Ishikawa (cell line): ENCODE data around the gene NXN.

Experiments used
- CEBPB ChIP-seq: IDR thresholded peaks from 2 replicates; pipeline ENCODE4 v1.6.1; 2012
- CREB1 ChIP-seq: IDR thresholded peaks from 2 replicates; pipeline ENCODE4 v1.6.1; 2012; ENCODE audit warnings: low read depth
- EGR1 ChIP-seq: IDR thresholded peaks from 2 replicates; pipeline ENCODE4 v1.6.1; 2012
- EP300 ChIP-seq: IDR thresholded peaks from 2 replicates; pipeline ENCODE4 v1.6.1; 2012; ENCODE audit warnings: borderline replicate concordance
- FOXM1 ChIP-seq: IDR thresholded peaks from 2 replicates; pipeline ENCODE4 v1.6.1; 2012; ENCODE audit warnings: low read depth, borderline replicate concordance
- NFIC ChIP-seq: IDR thresholded peaks from 2 replicates; pipeline ENCODE4 v1.6.1; 2012
- RAD21 ChIP-seq: IDR thresholded peaks from 2 replicates; pipeline ENCODE4 v1.6.1; 2012; ENCODE audit warnings: low read depth
- REST ChIP-seq: IDR thresholded peaks from 2 replicates; pipeline ENCODE4 v1.6.1; 2012; ENCODE audit warnings: low read depth, mild to moderate bottlenecking
- TAF1 ChIP-seq: IDR thresholded peaks from 2 replicates; pipeline ENCODE4 v1.6.1; 2012; ENCODE audit warnings: low read depth, mild to moderate bottlenecking
- TCF12 ChIP-seq: IDR thresholded peaks from 2 replicates; pipeline ENCODE4 v1.6.1; 2012; ENCODE audit warnings: low read depth
- TEAD4 ChIP-seq: IDR thresholded peaks from 2 replicates; pipeline ENCODE4 v1.6.1; 2012
- YY1 ChIP-seq: IDR thresholded peaks from 2 replicates; pipeline ENCODE4 v1.6.1; 2012; ENCODE audit warnings: low read depth
- ZBTB7A ChIP-seq: IDR thresholded peaks from 2 replicates; pipeline ENCODE4 v1.6.1; 2012; ENCODE audit warnings: low read depth
- TF ChIP-seq, protein P1 (sequence below): IDR thresholded peaks from 2 replicates; pipeline ENCODE4 v1.6.1; 2012
- TF ChIP-seq, protein P2 (sequence below): IDR thresholded peaks from 2 replicates; pipeline ENCODE4 v1.6.1; 2012

NXN gene

GRCh38 chr17:778096-778495 is 201.5 kb downstream of the NXN start:
- no peak for TF ChIP-seq REST
- TF ChIP-seq RAD21: no peak
- TF ChIP-seq, protein P1, sequence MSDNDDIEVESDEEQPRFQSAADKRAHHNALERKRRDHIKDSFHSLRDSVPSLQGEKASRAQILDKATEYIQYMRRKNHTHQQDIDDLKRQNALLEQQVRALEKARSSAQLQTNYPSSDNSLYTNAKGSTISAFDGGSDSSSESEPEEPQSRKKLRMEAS: no peak
- TF ChIP-seq EP300: no peak
- TF ChIP-seq TCF12: no peak
- no peak for TF ChIP-seq CEBPB
- TF ChIP-seq ZBTB7A: no peak
- TF ChIP-seq TAF1: no peak
- TF ChIP-seq YY1: no peak
- TF ChIP-seq EGR1: no peak

DNA sequence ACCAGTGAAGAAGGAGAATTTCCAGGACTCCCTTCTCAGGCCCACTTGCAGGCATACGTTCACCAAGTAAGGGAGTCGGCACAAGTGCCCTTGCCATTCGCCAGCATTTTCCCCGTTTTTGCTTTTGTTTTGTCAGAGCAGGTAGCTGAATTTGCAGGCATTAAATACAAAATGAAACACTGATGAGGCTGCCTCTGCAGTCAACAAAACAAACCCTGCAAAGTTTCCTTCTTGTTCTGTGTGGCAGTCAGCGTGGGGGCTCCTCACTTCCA is 205.3 kb downstream of the NXN start:
- TF ChIP-seq ZBTB7A (no peak), EGR1 (no peak), REST (no peak), NFIC (no peak), TAF1 (no peak), RAD21 (no peak), CREB1 (no peak), TCF12 (no peak), YY1 (no peak), FOXM1 (no peak)
- TF ChIP-seq, protein P1: no peak
- TF ChIP-seq, protein P2, sequence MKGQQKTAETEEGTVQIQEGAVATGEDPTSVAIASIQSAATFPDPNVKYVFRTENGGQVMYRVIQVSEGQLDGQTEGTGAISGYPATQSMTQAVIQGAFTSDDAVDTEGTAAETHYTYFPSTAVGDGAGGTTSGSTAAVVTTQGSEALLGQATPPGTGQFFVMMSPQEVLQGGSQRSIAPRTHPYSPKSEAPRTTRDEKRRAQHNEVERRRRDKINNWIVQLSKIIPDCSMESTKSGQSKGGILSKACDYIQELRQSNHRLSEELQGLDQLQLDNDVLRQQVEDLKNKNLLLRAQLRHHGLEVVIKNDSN: no peak

GRCh38 chr17:773467-774312 is 205.9 kb downstream of the NXN start:
- no peak for TF ChIP-seq RAD21
- TF ChIP-seq REST: no peak
- no peak for TF ChIP-seq TAF1
- TF ChIP-seq FOXM1: no peak
- TF ChIP-seq, protein P1: no peak
- no peak for TF ChIP-seq CEBPB
- TF ChIP-seq CREB1: no peak
- no peak for TF ChIP-seq EGR1
- TF ChIP-seq NFIC: no peak
- TF ChIP-seq, protein P2: no peak
- TF ChIP-seq YY1: no peak
- no peak for TF ChIP-seq ZBTB7A
- no peak for TF ChIP-seq EP300
- no peak for TF ChIP-seq TEAD4

DNA sequence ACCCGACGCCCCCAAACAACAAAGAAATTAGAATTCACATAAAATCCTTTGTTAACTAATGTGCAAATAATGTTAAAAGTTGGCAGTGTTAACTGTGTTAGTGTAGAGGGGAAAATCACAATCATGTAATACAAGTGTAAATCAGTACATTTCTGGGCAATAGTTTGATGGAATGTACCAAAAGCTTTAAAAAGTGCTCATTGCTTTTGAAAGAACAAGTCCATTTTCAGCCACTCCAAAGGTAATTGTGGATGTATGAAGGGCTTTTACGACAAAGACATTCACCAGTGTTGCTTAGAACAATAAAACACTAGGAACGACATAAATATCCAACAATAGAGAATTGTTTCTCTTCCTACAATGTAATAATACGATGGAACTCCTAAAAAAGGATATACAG is 206.6 kb downstream of the NXN start:
- TF ChIP-seq NFIC (no peak), CREB1 (no peak), TAF1 (no peak), ZBTB7A (no peak), FOXM1 (no peak), REST (no peak), EP300 (no peak)
- TF ChIP-seq, protein P1: no peak
